Measurements from ENCODE around the gene GNG13. TPM values are rescaled to one million over a fixed set of nuclear protein-coding genes. Genes with fewer than 3 reads are reported as not detected.

Gene GNG13
- total RNA-seq, 6 experiments from 2014 or later = not detected

- peaks cover 15% of the 10 kb centered on the region for H3K4me1 Mint-ChIP-seq (ENCODE audit: low read depth)
- no peak for TF ChIP-seq CTCF (IDR thresholded peaks at IDR 0.05)
- DNase-seq = no peak
- H3K36me3 Mint-ChIP-seq (ENCODE audit: low read depth) = 0 out of 2 replicates have a peak, but pooled peaks cover 4% of the 10 kb centered on the region
- peaks cover 10% of the 10 kb centered on the region; the same call in 1 of the 2 replicates for H3K9me3 Mint-ChIP-seq
- no peak overlapping the region for H3K4me3 Mint-ChIP-seq
- peaks cover 10% of the 10 kb centered on the region for H3K27me3 Mint-ChIP-seq (ENCODE audit: insufficient read depth)
- no peak overlapping the region for H3K27ac Mint-ChIP-seq
Measured at GRCh38 chr16:819336-820043, 19.0 kb upstream of the GNG13 start.

- Mint-ChIP-seq H3K4me3 (no peak overlapping the region), H3K27ac (no peak overlapping the region), H3K36me3 (ENCODE audit: low read depth) (no peaks in the 10 kb centered on the region), H3K9me3 (0 out of 2 replicates have a peak, but pooled peaks cover 4% of the 10 kb centered on the region), H3K4me1 (ENCODE audit: low read depth) (peaks cover 22% of the 10 kb centered on the region), H3K27me3 (ENCODE audit: insufficient read depth) (peaks cover 6% of the 10 kb centered on the region; the same call in 1 of the 2 replicates)
- no peak for TF ChIP-seq CTCF (IDR thresholded peaks at IDR 0.05)
- DNase-seq = no peak
Measured at GRCh38 chr16:818592-818991, 18.1 kb upstream of the GNG13 start.

GRCh38 chr16:818132-818531 is 17.6 kb upstream of the GNG13 start:
- no peak overlapping the region for H3K27ac Mint-ChIP-seq
- peaks cover 22% of the 10 kb centered on the region for H3K4me1 Mint-ChIP-seq (ENCODE audit: low read depth)
- TF ChIP-seq CTCF (IDR thresholded peaks at IDR 0.05) = no peak
- no peak for DNase-seq
- no peak overlapping the region for H3K4me3 Mint-ChIP-seq
- no peaks in the 10 kb centered on the region for H3K9me3 Mint-ChIP-seq
- peaks cover 4% of the 10 kb centered on the region; the same call in 1 of the 2 replicates for H3K27me3 Mint-ChIP-seq (ENCODE audit: insufficient read depth)
- H3K36me3 Mint-ChIP-seq (ENCODE audit: low read depth) = no peaks in the 10 kb centered on the region

GRCh38 chr16:817001-817906 is 16.7 kb upstream of the GNG13 start:
- Mint-ChIP-seq H3K9me3 (no peaks in the 10 kb centered on the region), H3K36me3 (ENCODE audit: low read depth) (no peaks in the 10 kb centered on the region), H3K4me3 (no peak overlapping the region), H3K27me3 (ENCODE audit: insufficient read depth) (peaks cover 3% of the 10 kb centered on the region; the same call in 1 of the 2 replicates), H3K4me1 (ENCODE audit: low read depth) (peaks cover 22% of the 10 kb centered on the region), H3K27ac (no peak overlapping the region)
- no peak for TF ChIP-seq CTCF (IDR thresholded peaks at IDR 0.05)
- no peak for DNase-seq

GRCh38 chr16:815861-816260 is 15.3 kb upstream of the GNG13 start:
- Mint-ChIP-seq H3K27me3 (ENCODE audit: insufficient read depth) (peaks cover 2% of the 10 kb centered on the region; the same call in 1 of the 2 replicates), H3K36me3 (ENCODE audit: low read depth) (no peaks in the 10 kb centered on the region), H3K4me1 (ENCODE audit: low read depth) (peaks cover 22% of the 10 kb centered on the region), H3K9me3 (no peaks in the 10 kb centered on the region), H3K27ac (no peak overlapping the region), H3K4me3 (no peak overlapping the region)
- TF ChIP-seq CTCF (IDR thresholded peaks at IDR 0.05) = no peak
- DNase-seq = no peak

All from HFFc6 (cell line).